Mesodermal cell (in vitro differentiated cells): ENCODE measurements around the gene POFUT2.

Experiments used
- H3K27ac ChIP-seq: 2 replicates; pipeline ENCODE4 v1.7.0; 2013; ENCODE audit warnings: mild to moderate bottlenecking, low read depth, low read length, moderate library complexity; ENCODE audit not compliant: severe bottlenecking
- H3K36me3 ChIP-seq: 2 replicates; pipeline ENCODE4 v1.7.1; 2013; ENCODE audit warnings: mild to moderate bottlenecking, low read length, moderate library complexity; ENCODE audit not compliant: control insufficient read depth, insufficient read depth
- H3K4me1 ChIP-seq: one replicate; pipeline ENCODE4 v1.7.1; 2013; ENCODE audit warnings: mild to moderate bottlenecking, low read length; ENCODE audit not compliant: insufficient read depth, control insufficient read depth, poor library complexity, severe bottlenecking
- H3K4me3 ChIP-seq: 2 replicates; pipeline ENCODE4 v1.7.0; 2013; ENCODE audit warnings: low read length, control low read depth, mild to moderate bottlenecking; ENCODE audit not compliant: insufficient read depth, poor library complexity, severe bottlenecking; ENCODE audit errors: extremely low read depth
- H3K9me3 ChIP-seq: 2 replicates; pipeline ENCODE4 v1.7.1; 2013; ENCODE audit warnings: mild to moderate bottlenecking, low read length, moderate library complexity; ENCODE audit not compliant: control insufficient read depth
- WGBS, 2 experiments: methylation state at CpG; one replicate each; pipeline ENCODE4 v1.1.5; 2013; ENCODE audit warnings: missing lambda C conversion rate in 2 of 2; ENCODE audit not compliant: insufficient coverage in 2 of 2; 5-methylcytosine and 5-hydroxymethylcytosine counted together

Gene POFUT2

DNA sequence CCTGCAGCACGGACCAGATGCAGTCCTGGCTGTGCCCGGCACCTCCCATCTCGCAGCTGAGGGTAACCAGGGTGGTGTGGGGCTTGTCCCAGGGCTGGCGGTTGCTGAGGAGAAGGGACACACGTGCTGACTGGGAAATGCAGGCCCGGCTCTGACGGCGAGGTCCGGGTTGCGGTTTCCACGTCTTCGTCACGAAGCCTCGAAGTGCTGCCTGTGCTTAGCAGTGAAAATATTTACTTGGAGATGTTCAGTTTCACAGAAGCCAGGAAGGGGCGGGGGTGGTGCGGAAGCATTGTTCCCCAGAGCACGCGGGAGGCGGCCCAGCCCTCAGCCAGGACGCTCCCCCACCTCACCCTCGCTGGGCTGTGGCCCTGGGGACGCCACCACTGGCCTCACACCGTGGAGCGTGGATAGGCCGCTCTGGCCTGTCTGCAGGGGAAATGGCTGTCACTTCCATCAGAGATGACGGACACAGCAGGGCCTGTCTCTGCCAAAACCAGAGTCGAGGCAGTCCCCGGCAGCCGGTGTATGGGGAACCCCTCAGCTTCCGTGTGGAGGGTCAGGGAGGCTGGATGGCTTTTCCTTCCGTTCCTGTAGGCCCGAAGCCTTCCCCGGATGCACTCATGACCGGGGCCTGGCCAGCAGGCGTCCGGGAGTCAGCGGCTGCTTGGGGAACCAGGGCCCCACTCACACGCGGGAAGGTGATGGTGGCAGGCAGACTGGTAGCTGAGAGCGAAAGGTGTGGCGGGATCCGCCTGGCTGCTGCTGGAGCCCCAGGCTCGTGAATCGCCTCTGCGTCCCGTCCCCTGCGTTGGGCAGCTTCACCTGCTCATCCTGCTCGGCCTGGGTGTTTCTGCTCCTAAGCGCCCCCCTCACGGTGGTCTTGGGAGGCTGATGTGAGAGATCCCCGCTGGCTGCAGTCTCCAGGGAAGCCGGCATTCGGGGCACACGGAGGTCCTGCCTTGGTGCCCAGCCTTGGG, 14.7 kb upstream of the POFUT2 start:
- Histone ChIP-seq H3K36me3 (peaks cover 3% of the 10 kb centered on the region), H3K4me3 (no peak overlapping the region), H3K27ac (peak overlapping the region; percentile 16), H3K9me3 (peaks cover 2% of the 10 kb centered on the region), H3K4me1 (peaks cover 52% of the 10 kb centered on the region)
- WGBS, 2 experiments = 89 to 91% methylated on average over 46 to 49 of the region's 54 CpGs

DNA sequence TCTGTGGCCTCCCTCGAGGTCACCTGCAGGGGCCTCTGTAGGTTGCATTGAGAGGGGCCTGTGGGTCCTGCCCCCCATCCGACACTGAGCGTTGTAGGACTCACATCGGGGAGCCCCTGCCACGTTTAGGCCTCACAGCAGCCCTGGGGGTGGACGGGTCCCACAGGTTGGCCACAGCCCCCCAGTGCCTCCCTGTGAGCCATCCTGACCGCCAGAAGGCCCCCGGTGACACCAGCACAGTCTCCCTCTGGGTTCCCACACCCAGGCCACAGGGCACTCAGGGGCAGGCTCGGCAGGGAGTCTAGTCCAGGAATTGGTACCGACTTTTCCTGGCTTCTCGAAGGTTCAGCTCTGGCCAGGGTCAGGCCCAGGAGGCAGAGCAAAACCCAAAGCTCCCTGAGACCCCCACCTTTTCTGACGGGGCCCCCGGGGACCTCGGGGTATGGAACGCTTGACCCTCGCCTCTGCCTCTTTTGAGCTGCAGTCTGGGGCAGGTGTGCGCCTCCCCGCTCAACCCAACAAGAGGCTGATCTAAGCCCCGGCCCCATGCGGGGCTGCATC, 13.9 kb upstream of the POFUT2 start:
- peaks cover 4% of the 10 kb centered on the region for H3K9me3 ChIP-seq
- WGBS, 2 experiments = 94 to 98% methylated on average over 13 to 20 of the region's 20 CpGs
- no peak overlapping the region for H3K27ac ChIP-seq

DNA sequence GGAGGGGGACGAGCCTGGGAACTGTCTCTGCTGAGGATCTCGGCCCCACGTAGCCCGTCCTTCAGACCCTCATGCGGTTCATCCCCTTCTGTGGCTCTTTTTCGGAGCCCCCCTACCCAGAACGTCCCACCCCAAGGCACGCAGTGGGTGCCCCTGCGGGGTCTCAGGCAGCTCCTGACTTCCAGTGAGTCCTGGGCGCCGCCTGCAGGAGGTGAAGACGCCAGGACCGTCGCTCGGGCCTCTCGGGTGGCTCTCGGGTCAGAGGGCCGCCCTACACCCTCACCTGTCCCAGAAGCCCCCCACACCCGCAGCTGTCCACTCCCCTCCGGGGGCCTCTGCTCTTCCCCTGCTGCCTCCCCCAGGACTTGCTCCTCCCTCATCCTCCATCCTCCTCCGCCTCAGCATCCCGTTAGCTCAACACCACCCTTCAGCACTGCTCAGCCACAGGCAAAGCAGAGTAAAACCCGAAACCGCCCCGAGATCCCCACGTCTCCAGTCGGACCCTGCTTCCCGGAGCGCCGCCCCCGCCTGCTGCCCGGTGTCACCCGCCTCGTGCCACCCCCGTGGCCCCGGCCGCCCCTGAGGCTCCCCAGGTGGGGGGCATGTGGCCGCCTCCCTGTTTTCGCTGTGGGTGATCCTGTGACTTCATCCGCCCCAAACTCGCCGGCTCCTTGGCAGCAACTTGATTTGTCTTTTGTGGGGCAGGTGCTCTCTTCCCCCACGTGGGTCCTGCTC, 13.3 kb upstream of the POFUT2 start:
- no peak overlapping the region for H3K4me3 ChIP-seq
- H3K9me3 ChIP-seq = peaks cover 4% of the 10 kb centered on the region
- H3K4me1 ChIP-seq = peaks cover 43% of the 10 kb centered on the region
- H3K27ac ChIP-seq = peak overlapping the region; percentile 72
- peaks cover 3% of the 10 kb centered on the region for H3K36me3 ChIP-seq
- 90 to 92% methylated on average over 33 to 40 of the region's 43 CpGs for WGBS, 2 experiments

More for the DNA sequence above, 13.9 kb upstream of the POFUT2 start:
- Histone ChIP-seq H3K36me3 (peaks cover 3% of the 10 kb centered on the region), H3K4me1 (peaks cover 45% of the 10 kb centered on the region), H3K4me3 (no peak overlapping the region)

DNA sequence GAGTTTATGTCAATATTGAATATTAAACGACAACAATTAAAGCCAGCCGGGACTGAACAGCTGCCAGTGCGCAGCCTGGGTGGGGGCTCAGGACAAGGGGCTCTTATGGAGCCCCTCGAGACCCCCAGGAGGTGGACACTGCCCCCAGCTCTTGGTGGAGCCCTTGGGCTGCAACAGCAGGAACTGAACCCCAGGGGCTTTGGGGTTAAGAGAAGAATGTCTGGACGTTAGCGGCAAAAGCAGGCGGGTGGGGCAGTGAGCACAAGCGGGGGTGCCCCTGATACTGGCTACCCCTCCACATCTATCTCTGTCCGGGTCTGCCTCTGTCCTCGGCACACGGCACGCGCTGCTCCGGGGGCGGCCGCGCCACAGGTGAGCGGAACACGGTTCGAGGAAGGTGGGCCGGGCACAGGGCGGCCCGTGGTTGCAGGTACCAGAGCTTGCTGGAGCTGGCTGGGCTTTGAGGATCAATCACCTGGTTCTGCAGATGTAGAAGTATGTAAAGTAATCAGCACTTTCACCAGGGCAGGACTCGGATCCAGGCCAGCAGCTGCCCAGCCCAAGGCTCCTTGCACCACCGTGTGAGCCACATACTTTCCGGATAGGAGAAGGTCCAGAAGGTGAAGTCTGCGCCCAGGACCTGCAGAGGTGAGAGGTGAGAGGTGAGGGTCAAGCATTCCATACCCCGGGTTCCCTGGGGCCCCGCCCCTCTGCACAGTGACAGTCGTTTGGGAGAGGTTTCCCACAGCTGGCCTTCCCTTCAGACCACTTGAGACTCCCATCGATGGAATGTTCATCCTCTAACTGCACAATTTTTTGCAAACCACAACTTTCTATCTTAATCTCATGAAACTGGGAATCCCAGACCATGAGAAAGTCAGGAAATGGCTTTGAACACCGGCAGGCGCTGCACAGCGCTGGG, 12.4 kb upstream of the POFUT2 start:
- WGBS, 2 experiments = 90 to 96% methylated on average over 16 to 32 of the region's 34 CpGs
- Histone ChIP-seq H3K4me3 (no peak overlapping the region), H3K4me1 (peaks cover 51% of the 10 kb centered on the region), H3K36me3 (peaks cover 3% of the 10 kb centered on the region), H3K9me3 (peaks cover 4% of the 10 kb centered on the region), H3K27ac (peak overlapping the region; percentile 72)

DNA sequence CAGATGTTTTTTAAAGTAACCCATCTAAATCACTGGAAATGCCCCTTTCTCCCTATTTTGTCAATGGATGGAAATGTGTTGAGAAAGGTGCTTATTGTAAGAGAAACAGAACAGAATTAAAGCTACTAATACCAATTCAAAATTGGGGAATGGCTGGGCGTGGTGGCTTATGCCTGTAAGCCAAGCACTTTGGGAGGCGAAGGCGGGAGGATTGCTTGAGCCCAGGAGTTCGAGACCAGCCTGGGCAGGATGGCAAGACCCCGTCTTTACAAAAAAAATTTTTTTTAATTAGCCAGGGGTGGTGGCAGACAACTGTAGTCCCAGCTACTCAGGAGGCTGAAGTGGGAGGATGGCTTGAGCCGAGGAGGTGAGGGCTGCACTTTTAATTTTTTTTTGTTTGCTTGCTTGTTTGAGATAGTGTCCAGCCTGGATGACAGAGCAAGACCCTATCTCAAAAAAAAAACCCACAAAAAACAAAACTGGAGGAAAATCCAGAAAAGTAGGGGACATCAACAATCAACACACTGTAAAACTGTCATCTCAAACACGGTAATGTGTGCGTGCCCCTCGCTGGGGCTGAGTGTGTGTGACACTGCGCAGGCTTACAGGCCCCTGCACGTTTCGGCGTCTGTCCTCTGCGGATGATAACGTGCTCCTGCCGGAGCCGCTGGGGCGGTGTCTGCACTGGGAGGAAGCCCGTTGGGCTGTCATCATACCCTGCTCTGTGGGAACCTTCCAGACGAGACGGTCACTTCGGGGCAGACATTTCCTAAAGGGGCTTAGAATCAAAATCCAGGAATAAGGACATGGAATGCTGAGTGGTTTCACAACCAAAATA, 11.6 kb upstream of the POFUT2 start:
- Histone ChIP-seq H3K36me3 (peaks cover 3% of the 10 kb centered on the region), H3K27ac (peak overlapping the region; percentile 72), H3K9me3 (peaks cover 4% of the 10 kb centered on the region), H3K4me1 (peaks cover 60% of the 10 kb centered on the region), H3K4me3 (no peak overlapping the region)
- WGBS, 2 experiments = 90 to 91% methylated on average over 16 to 21 of the region's 22 CpGs

DNA sequence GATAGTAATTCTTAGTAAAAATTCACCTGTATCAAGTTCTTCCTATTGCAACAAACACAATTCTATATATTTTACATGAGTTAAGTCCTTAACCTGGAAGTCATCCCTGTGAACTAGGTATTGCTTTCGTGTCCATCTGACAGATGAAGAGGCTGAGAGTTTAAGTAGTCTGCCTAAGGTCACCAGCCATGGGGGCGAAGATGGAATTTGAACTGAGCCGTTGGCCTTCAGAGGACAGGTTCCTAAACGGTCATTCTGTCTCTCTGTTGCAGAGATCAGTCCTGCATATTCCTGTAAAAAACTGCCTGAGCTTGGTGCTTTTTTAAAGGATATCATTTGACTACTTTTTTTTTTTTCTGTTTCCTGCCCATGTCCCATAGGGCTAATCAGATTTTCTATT, 10.2 kb upstream of the POFUT2 start:
- Histone ChIP-seq H3K36me3 (peaks cover 3% of the 10 kb centered on the region), H3K27ac (no peak overlapping the region), H3K4me1 (peaks cover 73% of the 10 kb centered on the region), H3K9me3 (peaks cover 4% of the 10 kb centered on the region), H3K4me3 (no peak overlapping the region)
- WGBS, 2 experiments = 95% methylated on average over 3 to 4 of the region's 4 CpGs

DNA sequence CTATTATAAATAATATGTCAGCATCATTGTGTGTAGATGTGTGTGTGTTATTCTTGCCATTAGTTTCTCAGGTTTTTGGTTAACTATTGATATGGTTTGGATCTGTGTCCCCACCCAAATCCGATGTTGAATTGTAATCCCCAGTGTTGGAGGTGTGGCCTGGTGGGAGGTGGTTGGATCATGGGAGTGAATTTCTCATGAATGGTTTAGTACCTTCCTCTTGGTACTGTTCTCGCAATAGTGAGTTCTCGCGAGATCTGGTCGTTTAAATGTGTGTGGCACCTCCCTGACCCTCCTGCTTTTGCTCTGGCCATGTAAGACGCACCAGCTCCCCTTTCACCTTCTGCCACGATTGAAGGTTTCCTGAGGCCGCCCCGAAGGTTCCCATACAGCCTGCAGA, 9.6 kb upstream of the POFUT2 start:
- no peak overlapping the region for H3K27ac ChIP-seq

DNA sequence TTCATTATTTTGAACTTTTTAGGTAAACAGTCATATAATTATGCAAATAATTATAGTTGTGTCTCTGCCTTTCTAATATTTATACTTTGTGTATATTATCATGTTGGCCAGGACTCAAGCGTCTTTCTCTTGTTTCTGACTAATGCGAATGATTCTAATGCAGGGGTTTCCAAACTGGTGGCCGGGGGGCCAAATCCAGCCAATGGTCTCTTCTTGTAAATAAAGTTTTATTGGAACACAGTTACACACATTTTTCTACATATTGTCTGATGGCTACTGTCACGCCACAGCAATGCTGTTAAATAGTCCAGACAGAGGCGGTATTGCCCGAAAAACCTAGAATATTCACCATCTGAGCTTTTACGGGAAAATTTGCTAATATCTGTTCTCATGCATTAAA, 8.9 kb upstream of the POFUT2 start:
- Histone ChIP-seq H3K4me1 (peaks cover 72% of the 10 kb centered on the region), H3K27ac (peak overlapping the region; percentile 95), H3K4me3 (no peak overlapping the region), H3K9me3 (peaks cover 4% of the 10 kb centered on the region), H3K36me3 (peaks cover 3% of the 10 kb centered on the region)
- WGBS, 2 experiments = 87% methylated on average over 3 of the region's 7 CpGs; no CpG with 5 or more reads in 1 of the 2 experiments

More for the DNA sequence above, 9.6 kb upstream of the POFUT2 start:
- WGBS, 2 experiments = 91% methylated on average over 9 of the region's 9 CpGs
- peaks cover 72% of the 10 kb centered on the region for H3K4me1 ChIP-seq
- peaks cover 3% of the 10 kb centered on the region for H3K36me3 ChIP-seq
- peaks cover 4% of the 10 kb centered on the region for H3K9me3 ChIP-seq
- no peak overlapping the region for H3K4me3 ChIP-seq

DNA sequence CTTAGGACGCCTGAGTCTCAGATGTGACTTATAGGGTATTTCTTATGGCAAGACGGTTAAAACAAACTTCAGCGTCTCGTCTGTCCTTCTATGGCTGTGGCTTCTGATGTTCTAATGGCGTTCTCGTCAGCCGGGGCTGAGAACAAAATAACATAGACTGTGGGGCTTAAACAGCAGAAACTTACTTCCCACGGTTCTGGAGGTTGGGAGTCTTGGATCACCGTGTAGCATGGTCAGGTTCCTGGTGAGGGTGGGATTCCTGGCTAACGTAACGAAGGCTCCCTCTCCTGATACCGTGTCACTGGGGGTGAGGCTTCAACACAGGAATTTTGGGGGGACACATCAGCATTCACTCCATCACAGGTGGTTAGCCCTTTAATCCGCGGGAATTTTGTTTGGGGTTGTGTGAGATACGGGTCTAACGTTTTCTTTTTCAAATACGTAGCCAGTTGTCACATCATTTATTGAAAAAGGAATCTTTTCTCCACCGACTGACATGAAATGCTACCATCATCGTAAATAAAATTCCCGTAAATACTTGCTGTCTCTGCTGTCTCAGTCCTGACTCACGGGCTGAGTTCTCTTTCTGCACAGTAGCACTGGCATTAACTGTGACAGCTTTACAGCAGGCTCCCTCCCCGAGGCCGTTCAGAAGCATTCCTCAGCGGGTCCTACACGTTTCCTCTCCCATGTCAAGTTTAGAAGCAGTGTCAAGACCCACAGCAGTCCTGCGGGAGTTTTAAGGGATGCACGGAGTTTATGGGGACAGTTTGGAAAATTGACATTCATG, 8.1 kb upstream of the POFUT2 start:
- WGBS, 2 experiments = 86% methylated on average over 22 to 25 of the region's 27 CpGs
- Histone ChIP-seq H3K27ac (peak overlapping the region; percentile 95), H3K36me3 (peaks cover 11% of the 10 kb centered on the region), H3K4me3 (no peak overlapping the region), H3K4me1 (peaks cover 66% of the 10 kb centered on the region), H3K9me3 (peaks cover 4% of the 10 kb centered on the region)
